OCI-LY3 (cell line): Measurements from ENCODE around the gene NRXN3.

Experiments used
- CTCF ChIP-seq: fragments of 200-600, 300-600 bp; sonication (generic); IDR thresholded peaks from 2 replicates; pipeline ENCODE4 v1.5.1; 2014; ENCODE audit warnings: antibody characterized with exemption, low read length, low read depth
- EZH2phosphoT487 ChIP-seq: fragments of 200-600 bp; shearing (Covaris generic); IDR thresholded peaks from 2 replicates; pipeline ENCODE4 v1.6.1; 2018; ENCODE audit warnings: antibody characterized with exemption, mixed run types, low read depth

DNA sequence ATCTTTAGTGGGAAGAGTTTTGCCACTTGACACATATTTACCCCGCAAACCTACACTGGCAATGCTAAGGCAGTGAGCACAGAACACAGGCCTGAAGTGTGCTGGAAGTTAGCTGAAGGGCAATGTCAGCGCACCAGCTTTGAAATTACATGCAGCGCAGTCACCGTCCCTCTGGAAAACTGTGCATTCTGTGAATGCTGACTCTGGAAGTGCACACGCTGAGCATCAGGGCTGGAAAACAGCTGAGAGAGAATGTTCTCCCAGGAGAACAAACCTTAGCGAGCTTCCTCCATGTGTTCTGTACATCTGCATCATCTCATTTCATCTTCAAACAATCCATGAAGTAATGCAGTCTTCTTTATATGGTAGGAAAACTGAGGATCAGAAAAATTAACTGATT lies 448.2 kb downstream of the NRXN3 start:
- TF ChIP-seq CTCF (no peak), EZH2phosphoT487 (no peak)
